Left renal pelvis (tissue), 4 donors: ENCODE measurements around the gene NTN1. TPM values are rescaled to one million over a fixed set of nuclear protein-coding genes. Genes with fewer than 3 reads are reported as not detected.

Experiments
- DNase-seq, 4 donors: peaks; one replicate each; pipeline ENCODE4 v3.0.0-alpha.2; 2013; ENCODE audit warnings: low read depth in 4 of 4, low spot score in 3 of 4
- polyA plus RNA-seq, 4 donors: library from polyadenylated mRNA; unstranded; fragments of 120-200 nt; gene quantifications; one replicate each; pipeline ENCODE4 v1.2.1, GENCODE V29; 2013; ENCODE audit not compliant: insufficient read length in 4 of 4

The NTN1 gene
- polyA plus RNA-seq, 4 donors, result 5.2 to 188 (median 9.4) TPM

DNA sequence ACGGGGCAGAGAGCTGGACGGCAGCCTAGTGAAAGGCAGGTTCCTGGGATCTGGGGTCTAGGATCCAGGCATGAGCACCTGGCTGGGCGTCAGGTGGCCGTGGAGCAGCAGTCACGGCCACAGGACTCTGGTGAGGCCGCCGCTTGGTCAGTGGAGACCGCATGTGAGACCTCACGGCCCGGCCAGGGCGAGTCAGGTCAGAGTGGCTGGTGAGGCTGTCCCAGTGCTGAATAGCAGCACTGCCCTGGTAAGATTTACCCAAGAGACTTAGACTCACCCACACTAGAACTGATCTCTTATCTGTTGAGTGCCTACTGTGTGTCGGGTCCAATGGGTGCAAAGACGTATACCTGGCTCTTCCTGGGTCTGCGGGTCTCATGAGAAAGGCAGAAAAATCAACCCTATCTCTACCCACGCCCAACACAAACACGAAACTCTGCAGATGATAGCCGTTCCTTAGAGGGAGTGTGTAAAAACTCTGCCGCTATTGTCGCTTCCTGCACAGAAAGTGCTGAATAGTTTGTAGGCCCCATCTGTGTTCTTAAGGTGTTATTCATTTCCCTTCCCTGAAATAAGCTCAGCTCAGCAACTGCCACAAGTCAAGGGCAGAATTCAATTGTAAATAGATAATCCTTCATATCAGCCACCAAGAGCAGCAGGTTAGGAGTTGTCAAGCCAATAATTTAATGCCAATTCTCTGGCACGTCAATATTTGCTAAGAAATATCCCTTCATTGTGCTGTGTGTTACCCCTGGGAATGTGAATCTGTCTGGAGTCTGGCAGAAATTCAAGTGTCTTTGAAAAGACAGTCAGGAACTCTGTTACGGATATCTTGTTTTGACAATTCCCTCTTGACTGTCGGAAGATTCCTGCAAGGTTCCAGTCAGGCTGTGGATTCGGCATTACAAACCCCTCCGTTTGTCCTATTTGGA lies 240.0 kb downstream of the NTN1 start:
- no peak for DNase-seq

DNA sequence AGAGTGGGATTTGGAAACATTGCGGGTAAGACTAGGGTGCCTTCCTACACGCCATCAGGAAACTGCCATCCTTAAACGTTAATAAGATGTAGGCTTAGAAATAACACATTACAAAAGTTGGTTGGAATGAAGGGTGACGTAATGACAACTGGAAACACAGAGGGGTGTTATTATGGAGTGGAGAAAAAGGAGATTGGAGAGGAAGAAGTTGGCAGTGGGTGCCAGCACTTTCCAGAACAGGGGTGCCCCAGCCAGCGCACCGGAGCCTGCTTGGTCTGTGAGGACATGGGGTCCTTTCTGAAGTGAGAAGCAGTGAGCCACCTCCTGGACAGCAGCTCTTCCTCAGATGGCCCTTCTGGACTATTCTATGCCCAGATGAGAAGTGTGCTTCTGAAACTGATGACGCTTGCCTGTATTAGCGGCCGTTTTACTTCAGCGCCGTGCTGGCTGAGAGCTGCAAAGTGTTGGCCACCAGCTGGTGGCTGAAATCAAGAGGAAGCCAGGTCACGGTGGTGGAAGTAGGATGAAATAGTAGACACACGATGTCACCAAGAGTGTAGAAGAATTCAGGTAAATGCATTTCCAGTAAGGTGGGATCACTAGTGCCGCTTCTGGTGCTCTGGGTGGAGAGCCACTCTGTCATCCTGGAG lies 244.8 kb downstream of the NTN1 start:
- DNase-seq, result no peak

DNA sequence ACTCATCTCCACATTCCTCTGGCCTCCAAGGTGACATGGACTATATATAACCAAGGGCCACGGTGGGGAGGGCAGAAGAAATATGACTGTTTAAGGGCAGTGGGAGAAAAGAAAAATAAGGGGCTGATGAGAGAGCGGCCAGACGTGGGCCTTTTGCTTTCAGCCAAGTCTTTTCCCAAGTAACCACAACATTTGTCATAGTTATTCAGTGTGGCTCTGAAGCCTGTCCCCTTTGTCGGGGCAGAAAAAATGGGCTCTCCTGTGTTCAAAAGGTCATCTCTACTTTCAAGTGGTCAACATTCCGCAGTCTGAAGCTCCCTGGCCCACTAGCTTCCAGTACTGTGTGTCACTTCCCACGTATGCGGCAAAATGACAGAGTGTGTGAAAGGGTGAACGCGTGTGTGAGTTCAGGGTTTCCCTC lies 245.4 kb downstream of the NTN1 start:
- DNase-seq, result no peak

DNA sequence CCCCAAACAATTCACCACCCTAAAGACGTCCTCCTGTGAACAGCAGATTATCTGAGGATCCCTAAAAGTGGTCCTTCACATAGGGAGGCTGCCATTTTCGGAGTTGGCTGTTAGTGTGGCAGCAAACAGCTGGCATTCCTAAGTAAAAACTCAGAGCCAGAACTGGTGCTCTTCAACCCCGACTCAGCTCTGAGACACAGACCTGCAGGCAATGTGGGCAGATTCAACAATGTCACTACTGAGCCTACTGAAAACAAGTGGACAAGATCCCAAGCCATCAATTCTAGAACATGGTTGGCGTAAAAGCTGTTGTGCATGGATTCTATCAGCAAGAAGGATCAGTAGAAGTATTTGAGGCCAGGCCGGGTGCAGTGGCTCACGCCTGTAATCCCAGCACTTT lies 247.2 kb downstream of the NTN1 start:
- DNase-seq, result no peak

DNA sequence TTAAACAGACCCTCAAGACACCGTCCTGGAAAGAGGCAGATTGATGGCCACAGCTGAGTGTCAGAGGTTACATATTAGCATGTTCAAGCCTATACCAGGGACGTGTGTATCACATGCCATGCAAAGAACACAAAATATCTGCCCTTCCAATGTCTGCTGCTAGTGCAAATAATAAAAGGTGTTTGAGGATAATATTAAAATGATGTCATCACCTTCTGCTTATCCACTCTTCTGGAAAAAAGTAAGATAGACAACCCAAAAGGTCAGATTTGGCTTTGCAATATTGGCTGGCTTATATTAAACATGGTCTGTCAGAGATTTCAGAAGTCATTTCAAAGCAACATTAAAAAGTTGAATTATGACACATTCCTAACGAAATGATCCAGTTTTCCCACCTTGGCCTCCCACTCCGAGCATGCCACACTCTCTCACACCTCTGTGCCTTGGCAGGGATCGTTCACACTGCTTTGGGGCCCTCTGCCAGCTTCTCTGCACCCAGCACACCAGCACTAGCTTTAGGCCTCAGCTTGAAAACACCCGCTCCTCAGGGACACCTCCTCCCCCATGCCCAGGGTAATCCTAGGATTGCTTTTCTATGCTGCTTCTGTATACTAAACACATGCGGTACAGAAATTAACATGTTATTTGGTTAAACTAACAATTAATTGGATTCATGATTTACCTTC lies 248.2 kb downstream of the NTN1 start:
- no peak for DNase-seq

DNA sequence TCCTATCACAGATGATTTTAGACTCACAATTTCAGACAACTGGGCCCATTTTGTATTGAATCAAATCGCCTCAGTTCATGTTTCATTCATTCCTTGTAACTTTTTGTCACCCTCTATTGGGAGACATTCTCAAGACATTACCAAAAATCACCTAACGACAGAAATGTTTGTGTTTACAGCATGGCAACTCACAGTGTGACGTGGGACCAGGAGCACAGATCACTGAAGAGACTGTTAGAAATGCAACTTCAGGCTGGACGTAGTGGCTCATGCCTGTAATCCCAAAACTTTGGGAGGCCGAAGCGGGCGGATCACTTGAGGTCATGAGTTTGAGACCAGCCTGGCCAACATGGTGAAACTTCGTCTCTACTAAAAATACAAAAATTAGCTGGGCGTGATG lies 249.6 kb downstream of the NTN1 start:
- no peak for DNase-seq

DNA sequence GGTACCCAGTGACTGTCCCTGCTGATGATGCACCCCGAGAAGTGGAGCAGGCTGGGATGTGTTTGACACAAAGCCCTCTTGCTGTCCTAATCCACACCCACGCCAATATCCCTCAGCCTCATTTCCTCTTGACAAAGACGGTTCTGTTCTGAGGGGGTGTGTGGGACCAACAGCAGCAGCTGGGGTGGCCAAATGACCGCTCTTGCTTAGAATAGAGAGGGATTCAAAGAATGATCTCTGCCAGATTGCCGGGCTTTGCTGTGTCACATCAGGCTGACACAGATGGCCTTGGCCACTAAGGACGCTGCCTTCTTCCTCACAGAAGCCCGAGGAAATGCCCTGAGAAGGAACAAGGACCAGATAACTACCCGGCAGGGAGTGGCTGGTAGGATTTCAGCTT lies 250.7 kb downstream of the NTN1 start:
- DNase-seq, result no peak

DNA sequence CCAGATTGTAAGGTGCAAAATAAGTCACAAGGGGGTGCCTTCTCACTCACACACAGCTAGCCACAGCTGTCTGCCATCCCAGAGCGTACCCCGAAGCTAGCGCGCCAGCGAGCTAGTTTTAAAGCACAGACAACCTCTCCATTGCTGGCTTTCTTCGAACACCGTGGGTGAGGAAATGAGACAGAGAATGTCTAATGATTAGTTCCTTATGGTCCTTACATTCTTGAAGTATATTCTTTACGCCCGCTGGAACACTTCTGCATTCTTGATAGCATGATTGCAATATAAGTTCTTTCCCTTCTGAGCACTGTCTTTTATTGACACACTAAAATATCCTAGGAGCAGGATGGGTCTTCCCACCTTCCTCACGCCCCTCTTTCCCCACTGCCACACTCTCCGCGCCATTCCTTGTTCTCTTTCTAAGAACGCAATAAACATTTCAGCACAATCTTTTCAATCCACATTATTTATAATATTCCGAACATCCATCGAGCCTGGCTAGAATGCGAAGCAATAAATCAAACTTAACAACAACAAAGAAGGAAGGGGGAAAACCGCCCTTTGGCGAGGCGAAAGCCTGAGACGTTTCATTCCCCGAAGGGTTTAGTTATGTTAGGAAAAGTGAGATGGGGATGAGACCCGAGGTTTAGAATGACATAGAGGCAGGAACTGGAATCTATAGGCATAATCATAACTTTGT lies 251.3 kb downstream of the NTN1 start:
- no peak for DNase-seq

DNA sequence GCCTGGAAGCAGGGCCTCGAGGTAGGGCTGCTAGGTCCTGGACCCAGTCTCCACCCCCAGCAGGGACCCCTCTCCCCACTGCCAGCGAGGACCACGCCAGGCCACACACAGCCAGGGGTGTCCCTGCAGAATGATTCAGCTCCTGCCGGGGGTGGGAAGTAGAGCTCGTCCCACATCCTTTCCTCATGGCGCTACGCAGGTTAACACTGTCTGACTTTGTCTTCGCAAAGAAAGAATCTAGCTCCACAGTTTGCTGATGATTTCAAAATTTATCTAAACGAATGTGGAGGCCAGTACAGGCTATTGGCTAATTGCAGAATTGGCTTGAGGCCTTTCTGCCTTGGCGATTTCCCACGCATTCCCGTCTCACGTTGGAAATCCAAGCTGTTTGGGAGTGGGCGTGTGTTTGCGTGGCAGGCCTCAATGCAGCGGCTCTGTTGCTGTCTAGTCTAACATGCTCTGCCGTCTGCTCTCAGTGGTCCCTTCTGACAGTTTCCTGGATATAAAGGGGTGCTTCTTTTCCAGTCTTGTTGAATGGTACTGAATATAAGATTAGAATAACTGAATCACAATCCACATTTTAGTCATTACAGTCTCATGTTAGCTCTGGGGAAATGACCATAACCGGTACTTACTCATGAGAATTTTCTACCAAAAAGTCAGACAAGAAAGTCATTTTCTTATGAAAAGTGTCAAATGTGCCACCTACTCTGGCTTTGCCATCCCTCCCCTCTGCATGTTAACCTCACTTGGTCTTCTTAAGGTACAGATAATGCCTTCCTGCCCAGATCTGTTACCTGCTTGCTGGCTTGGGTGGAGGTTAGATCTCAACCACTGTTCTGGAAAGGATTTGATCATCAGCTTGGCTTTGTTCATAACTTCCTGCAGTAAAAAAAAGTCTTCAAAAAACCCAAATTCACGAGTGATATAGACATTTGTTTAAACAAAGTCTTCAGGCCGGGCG lies 252.4 kb downstream of the NTN1 start:
- no peak for DNase-seq

- no peak for DNase-seq
Observed at GRCh38 chr17:9274973-9275372, 253.7 kb downstream of the NTN1 start.

GRCh38 chr17:9279893-9280292 lies 258.6 kb downstream of the NTN1 start:
- no peak for DNase-seq

GRCh38 chr17:9283909-9284308 lies 262.6 kb downstream of the NTN1 start:
- no peak for DNase-seq

- no peak for DNase-seq
Observed at GRCh38 chr17:9284884-9285283, 263.6 kb downstream of the NTN1 start.

DNA sequence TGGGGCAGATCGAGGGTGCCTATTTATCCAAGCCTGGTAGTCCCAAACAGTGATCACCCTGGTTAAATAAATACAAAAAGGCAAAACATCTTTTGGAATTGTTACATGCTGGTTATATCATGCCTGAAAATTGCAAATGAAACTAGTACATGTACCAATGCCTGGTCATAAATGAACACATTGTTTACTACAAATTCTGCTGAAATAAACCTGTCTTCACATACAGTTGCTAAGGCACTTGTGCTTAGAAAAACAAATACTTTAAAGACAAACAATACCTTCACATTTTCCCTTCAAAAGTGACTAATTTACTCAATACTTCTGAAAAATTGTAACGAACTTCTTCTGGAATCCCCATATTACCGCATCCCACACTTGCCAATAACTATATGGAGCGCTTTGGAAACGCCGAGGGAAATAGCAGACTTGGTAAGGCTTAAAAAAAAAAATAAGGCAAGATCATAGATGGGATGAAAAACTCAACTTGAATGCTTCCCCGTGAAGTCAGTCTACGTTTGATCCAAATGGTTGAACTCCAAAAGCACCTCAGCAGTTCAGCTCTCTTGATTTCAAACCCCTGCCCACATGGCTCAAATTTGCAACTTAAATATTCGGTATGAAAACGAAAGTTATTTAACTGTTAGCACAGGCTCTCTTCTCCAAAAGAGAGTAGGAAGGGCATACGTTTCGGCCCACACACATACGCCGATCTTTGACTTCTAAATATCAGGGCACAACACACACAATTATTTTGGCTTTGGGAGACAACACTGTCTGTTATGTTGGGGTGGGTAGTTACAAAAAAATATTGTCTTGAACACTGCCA lies 264.5 kb downstream of the NTN1 start:
- no peak for DNase-seq

DNA sequence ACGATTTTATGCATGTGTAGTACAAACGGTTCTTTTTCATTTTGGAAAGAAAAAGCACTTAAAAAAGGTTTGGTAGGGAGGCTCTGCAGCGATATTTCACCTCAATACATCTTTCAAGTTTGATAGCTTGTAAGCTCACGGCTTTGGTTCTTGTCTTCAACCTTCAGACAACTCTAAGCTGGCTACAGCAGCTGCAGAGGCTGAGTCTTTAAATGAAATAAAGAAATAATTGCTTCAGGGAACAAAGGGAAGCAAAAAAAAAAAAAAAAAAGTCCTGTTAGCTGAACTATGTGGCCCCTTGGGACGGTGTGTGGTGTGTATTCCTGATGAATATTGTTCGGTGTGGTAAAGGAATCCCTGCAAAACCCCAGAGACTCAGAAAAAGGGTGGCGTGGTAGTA lies 265.1 kb downstream of the NTN1 start:
- no peak for DNase-seq

DNA sequence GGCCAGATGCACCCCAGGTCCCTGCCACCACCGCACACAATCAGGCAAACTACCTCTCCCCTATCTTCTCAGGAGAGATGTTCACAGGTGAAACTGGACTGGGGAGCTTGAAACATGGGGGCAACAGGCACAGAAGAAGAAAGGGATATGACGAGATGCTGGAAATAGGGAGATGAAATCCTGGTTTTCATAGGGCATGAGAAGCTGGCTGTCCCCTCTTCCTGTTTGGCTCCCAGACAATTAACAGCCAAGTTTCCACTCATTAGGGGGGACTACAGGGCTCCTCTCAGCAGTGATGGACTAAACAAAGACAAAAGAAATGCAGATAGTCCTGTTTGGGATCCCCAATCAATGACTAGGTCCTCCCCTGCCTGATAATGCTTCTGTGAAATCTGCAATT lies 266.0 kb downstream of the NTN1 start:
- DNase-seq, result no peak

DNA sequence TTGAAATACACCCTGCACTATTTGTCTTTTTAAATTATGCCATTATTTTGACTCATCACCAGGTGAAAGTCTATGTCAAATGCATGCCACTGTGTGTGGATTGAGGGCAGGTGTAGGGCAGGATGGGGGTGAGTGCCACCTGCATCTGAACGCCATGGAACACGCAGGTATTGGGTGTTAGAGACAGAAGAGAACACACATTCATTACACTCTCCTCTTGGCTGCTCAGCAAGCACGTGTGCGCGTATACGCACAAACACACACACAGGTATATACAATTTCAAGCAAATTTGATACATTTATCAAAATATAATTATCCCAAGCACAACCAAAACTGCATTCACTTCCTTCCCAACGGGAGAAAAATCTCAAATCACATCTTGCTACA lies 268.9 kb downstream of the NTN1 start:
- DNase-seq, result no peak

- no peak for DNase-seq
Observed at GRCh38 chr17:9291912-9292560, 270.7 kb downstream of the NTN1 start.
